ENCODE data around the gene ARHGAP25. TPM values are rescaled to one million over a fixed set of nuclear protein-coding genes. Genes with fewer than 3 reads are reported as not detected.

The ARHGAP25 gene
- total and polyA plus RNA-seq, 2 donors (not counting 3 experiments of a cell fraction or from before 2014, with no cell fraction given): 0.50 to 2.0 TPM

DNA sequence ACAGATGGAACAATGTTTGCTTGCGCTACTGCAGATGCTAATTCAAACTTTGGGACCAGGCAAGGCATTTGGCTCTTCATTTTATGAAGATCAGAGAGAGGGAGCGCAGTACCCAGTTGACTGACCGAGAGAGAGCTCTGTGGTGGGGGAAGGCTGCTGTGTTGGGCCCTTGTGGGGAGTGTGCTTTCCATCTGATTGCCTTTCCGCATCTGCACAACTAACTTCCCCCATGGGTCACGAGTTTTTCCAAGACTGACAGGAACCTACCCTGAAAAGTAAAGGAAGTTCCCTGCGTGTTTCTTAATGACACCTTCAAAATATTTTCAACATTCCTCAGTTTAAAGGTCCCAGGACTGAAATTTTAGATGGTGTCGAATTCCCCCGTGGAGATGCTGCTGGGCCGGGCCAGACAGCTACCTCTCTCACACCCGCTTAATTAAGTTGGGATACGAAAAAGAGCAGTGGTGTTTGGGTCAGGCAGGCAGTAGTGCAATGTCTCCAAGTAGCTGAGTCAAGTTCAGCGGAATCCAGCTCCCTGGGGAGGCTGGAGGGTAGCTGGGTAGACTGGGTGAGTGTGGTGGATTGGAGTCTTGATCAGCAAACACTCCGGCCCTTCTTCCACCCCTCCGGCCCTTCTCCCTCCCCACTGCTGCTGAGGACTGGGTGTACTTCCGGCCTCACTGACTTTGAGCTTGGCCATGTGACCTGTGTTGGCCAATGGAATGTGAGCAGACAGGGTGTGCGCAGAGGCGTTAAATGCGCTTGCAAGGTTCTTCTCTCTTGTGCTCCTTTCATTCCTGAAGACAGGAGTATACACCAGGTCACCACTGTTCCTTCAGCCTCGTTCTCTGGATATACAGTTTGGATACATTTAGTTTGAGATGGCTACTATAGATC is 2.3 kb upstream of the ARHGAP25 start:
- ChIA-PET CTCF (interaction anchor here (0.8 to 3.4 kb wide), 5 partner anchors 11 to 193 kb away, joined by 4 to 16 read pairs (median 8); no protein-coding TSS in a partner anchor), POLR2A (no interaction called here)
- BruUV-seq (replicated peaks): no TSS peak
- Histone ChIP-seq H4K20me1 (replicated peaks; ENCODE audit: control insufficient read depth, extremely low read depth, insufficient read depth, low read length) (no peaks in the 10 kb centered on the region), H3K36me3 (ENCODE audit: control insufficient read depth in 2 of 2, extremely low read depth in 1 of 2, insufficient read depth in 2 of 2, low read length in 2 of 2) (no peaks in the 10 kb centered on the region), H3K9me3 (replicated peaks; ENCODE audit: control insufficient read depth, insufficient read depth, low read length) (no peaks in the 10 kb centered on the region), H3K27ac (ENCODE audit: insufficient read depth, low read depth, low read length) (no peak overlapping the region), H3K79me2 (ENCODE audit: control insufficient read depth, insufficient read depth, low read length) (no peaks in the 10 kb centered on the region), H3K27me3 (ENCODE audit: control insufficient read depth in 2 of 2, insufficient read depth in 2 of 2, low read length in 2 of 2) (peaks cover 31% of the 10 kb centered on the region in 2 experiments), H3K4me3 (replicated peaks in 1 of 3; ENCODE audit: insufficient read depth in 1 of 3, low read depth in 1 of 3, low read length in 3 of 3) (no peak overlapping the region), H3K9me1 (replicated peaks; ENCODE audit: control insufficient read depth, extremely low read depth, insufficient read depth, low read length) (no peaks in the 10 kb centered on the region), H3K9ac (replicated peaks; ENCODE audit: extremely low read depth, insufficient read depth, low read length) (no peak overlapping the region), H3K4me1 (ENCODE audit: control insufficient read depth, extremely low read depth, insufficient read depth, low read length) (no peaks in the 10 kb centered on the region), H2AFZ (ENCODE audit: low read depth, low read length) (no peak overlapping the region), H3K4me2 (ENCODE audit: insufficient read depth, low read length) (no peak overlapping the region)
- intact Hi-C loops (cut with micrococcal nuclease): no loop called here
- TF ChIP-seq, protein P1, sequence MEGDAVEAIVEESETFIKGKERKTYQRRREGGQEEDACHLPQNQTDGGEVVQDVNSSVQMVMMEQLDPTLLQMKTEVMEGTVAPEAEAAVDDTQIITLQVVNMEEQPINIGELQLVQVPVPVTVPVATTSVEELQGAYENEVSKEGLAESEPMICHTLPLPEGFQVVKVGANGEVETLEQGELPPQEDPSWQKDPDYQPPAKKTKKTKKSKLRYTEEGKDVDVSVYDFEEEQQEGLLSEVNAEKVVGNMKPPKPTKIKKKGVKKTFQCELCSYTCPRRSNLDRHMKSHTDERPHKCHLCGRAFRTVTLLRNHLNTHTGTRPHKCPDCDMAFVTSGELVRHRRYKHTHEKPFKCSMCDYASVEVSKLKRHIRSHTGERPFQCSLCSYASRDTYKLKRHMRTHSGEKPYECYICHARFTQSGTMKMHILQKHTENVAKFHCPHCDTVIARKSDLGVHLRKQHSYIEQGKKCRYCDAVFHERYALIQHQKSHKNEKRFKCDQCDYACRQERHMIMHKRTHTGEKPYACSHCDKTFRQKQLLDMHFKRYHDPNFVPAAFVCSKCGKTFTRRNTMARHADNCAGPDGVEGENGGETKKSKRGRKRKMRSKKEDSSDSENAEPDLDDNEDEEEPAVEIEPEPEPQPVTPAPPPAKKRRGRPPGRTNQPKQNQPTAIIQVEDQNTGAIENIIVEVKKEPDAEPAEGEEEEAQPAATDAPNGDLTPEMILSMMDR (IDR thresholded peaks at IDR 0.05; ENCODE audit: extremely low read depth in 1 of 2, insufficient read depth in 1 of 2, low read depth in 1 of 2, low read length in 2 of 2): no peak
- TF ChIP-seq, protein P2, sequence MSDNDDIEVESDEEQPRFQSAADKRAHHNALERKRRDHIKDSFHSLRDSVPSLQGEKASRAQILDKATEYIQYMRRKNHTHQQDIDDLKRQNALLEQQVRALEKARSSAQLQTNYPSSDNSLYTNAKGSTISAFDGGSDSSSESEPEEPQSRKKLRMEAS (IDR thresholded peaks at IDR 0.05; ENCODE audit: insufficient read depth, insufficient read length): no peak
- TF ChIP-seq FOS (IDR thresholded peaks at IDR 0.05; ENCODE audit: borderline replicate concordance, insufficient read depth, low read length) (no peak), JUN (IDR thresholded peaks at IDR 0.05; ENCODE audit: borderline replicate concordance, insufficient read depth, insufficient read length, low read depth) (no peak), POLR2AphosphoS5 (IDR thresholded peaks at IDR 0.05; ENCODE audit: insufficient read depth, low read depth, low read length) (no peak), POLR2A (IDR thresholded peaks at IDR 0.05; ENCODE audit: low read depth, low read length) (no peak), GATA2 (IDR thresholded peaks at IDR 0.05; ENCODE audit: insufficient read depth, insufficient read length, low read depth, low read length) (no peak), MYC (IDR thresholded peaks at IDR 0.05; ENCODE audit: low read depth, low read length) (no peak), EZH2 (IDR thresholded peaks at IDR 0.05; ENCODE audit: borderline replicate concordance, low read depth, low read length, severe bottlenecking) (no peak)
- dilution Hi-C loops (cut with MboI; ENCODE audit: extremely low pct_ligation_motif_present, low sequenced_read_pairs): loop anchor here (25.0 kb wide), 1 partner anchor 205 kb away; no protein-coding TSS in a partner anchor
- no peak for FAIRE-seq
- no peak for DNase-seq (ENCODE audit: low read depth, low spot score)

Data from endothelial cell of umbilical vein (primary cell).